ENCODE measurements around the gene ARAF. TPM values are rescaled to one million over a fixed set of nuclear protein-coding genes. Genes with fewer than 3 reads are reported as not detected.

Gene ARAF
- polyA plus RNA-seq, 3 donors = 49.7 to 105 (median 68.6) TPM

GRCh38 chrX:47514533-47515235, 46.3 kb upstream of the ARAF start:
- H3K27ac Mint-ChIP-seq = no peak overlapping the region
- no peaks in the 10 kb centered on the region for H3K27me3 ChIP-seq (ENCODE audit: control insufficient read depth in 2 of 2, insufficient read depth in 2 of 2, low read length in 2 of 2)
- DNase-seq = no peak
- H3K9me3 ChIP-seq (replicated peaks in 1 of 2; ENCODE audit: control insufficient read depth in 1 of 2, insufficient read depth in 1 of 2, low read length in 2 of 2) = no peaks in the 10 kb centered on the region
- H3K4me2 ChIP-seq (replicated peaks; ENCODE audit: extremely low read depth, low read length, poor library complexity, severe bottlenecking) = no peak overlapping the region
- intact Hi-C loops (cut with micrococcal nuclease) = no loop called here
- H3K27ac ChIP-seq (ENCODE audit: low read depth in 1 of 2, low read length in 2 of 2) = no peak overlapping the region
- peaks cover 3 to 15% (median 4%) of the 10 kb centered on the region in 3 donors for H3K27me3 Mint-ChIP-seq (ENCODE audit: low read depth in 3 of 3)
- no peak overlapping the region for H3K4me3 Mint-ChIP-seq
- peaks cover 32% of the 10 kb centered on the region for H3K4me1 Mint-ChIP-seq
- no peak overlapping the region for H3K4me3 ChIP-seq (replicated peaks in 1 of 3; ENCODE audit: low read depth in 2 of 3, low read length in 3 of 3)
- no peak for TF ChIP-seq CTCF (IDR thresholded peaks at IDR 0.05)
- no peaks in the 10 kb centered on the region for H3K36me3 ChIP-seq (replicated peaks in 1 of 2; ENCODE audit: control insufficient read depth in 1 of 2, insufficient read depth in 2 of 2, low read length in 2 of 2)
- H3K9me3 Mint-ChIP-seq = peaks cover 0 to 16% (median 2%) of the 10 kb centered on the region in 7 donors
- WGBS (ENCODE audit: insufficient coverage) = 80% methylated on average over 2 of the region's 7 CpGs
- H3K9ac ChIP-seq (ENCODE audit: insufficient read depth, low read length, poor library complexity, severe bottlenecking) = no peak overlapping the region
- peaks cover 25 to 43% of the 10 kb centered on the region in 2 donors for H3K4me1 ChIP-seq (ENCODE audit: control insufficient read depth in 1 of 2, insufficient read depth in 2 of 2, low read length in 2 of 2)
- no peaks in the 10 kb centered on the region for H3K36me3 Mint-ChIP-seq
- H3K79me2 ChIP-seq (ENCODE audit: insufficient read depth, low read length) = no peaks in the 10 kb centered on the region
- no peaks in the 10 kb centered on the region for H4K20me1 ChIP-seq (ENCODE audit: insufficient read depth, low read length)
- no peak overlapping the region for H2AFZ ChIP-seq (ENCODE audit: insufficient read depth, low read depth, low read length, poor library complexity, severe bottlenecking)

GRCh38 chrX:47515941-47516665, 44.9 kb upstream of the ARAF start:
- Histone ChIP-seq H3K9me3 (replicated peaks in 1 of 2; ENCODE audit: control insufficient read depth in 1 of 2, insufficient read depth in 1 of 2, low read length in 2 of 2) (no peaks in the 10 kb centered on the region), H2AFZ (ENCODE audit: insufficient read depth, low read depth, low read length, poor library complexity, severe bottlenecking) (no peak overlapping the region), H3K27ac (ENCODE audit: low read depth in 1 of 2, low read length in 2 of 2) (peak overlapping the region in 1 of 2 donors; percentile 42), H3K36me3 (replicated peaks in 1 of 2; ENCODE audit: control insufficient read depth in 1 of 2, insufficient read depth in 2 of 2, low read length in 2 of 2) (no peaks in the 10 kb centered on the region), H3K27me3 (ENCODE audit: control insufficient read depth in 2 of 2, insufficient read depth in 2 of 2, low read length in 2 of 2) (no peaks in the 10 kb centered on the region), H3K4me2 (replicated peaks; ENCODE audit: extremely low read depth, low read length, poor library complexity, severe bottlenecking) (no peak overlapping the region), H4K20me1 (ENCODE audit: insufficient read depth, low read length) (no peaks in the 10 kb centered on the region), H3K4me3 (replicated peaks in 1 of 3; ENCODE audit: low read depth in 2 of 3, low read length in 3 of 3) (no peak overlapping the region), H3K9ac (ENCODE audit: insufficient read depth, low read length, poor library complexity, severe bottlenecking) (no peak overlapping the region), H3K79me2 (ENCODE audit: insufficient read depth, low read length) (no peaks in the 10 kb centered on the region), H3K4me1 (ENCODE audit: control insufficient read depth in 1 of 2, insufficient read depth in 2 of 2, low read length in 2 of 2) (peaks cover 25 to 43% of the 10 kb centered on the region in 2 donors)
- peak overlapping the region; percentile 2 to 78 (median 48) for H3K27ac Mint-ChIP-seq
- H3K4me1 Mint-ChIP-seq = peaks cover 32% of the 10 kb centered on the region
- peaks cover 3 to 16% (median 5%) of the 10 kb centered on the region in 3 donors for H3K27me3 Mint-ChIP-seq (ENCODE audit: low read depth in 3 of 3)
- TF ChIP-seq CTCF (IDR thresholded peaks at IDR 0.05) = no peak
- H3K4me3 Mint-ChIP-seq = peak overlapping the region in 1 of 2 donors; percentile 2
- peaks cover 0 to 21% (median 4%) of the 10 kb centered on the region in 7 donors for H3K9me3 Mint-ChIP-seq
- no peaks in the 10 kb centered on the region for H3K36me3 Mint-ChIP-seq
- peak; percentile 11 to 51 (median 20) for DNase-seq
- WGBS (ENCODE audit: insufficient coverage) = 29% methylated on average over 1 of the region's 8 CpGs
- intact Hi-C loops (cut with micrococcal nuclease) = no loop called here

Data from CD14-positive monocyte (primary cell).